ENCODE measurements around the gene REC114. TPM values are rescaled to one million over a fixed set of nuclear protein-coding genes. Genes with fewer than 3 reads are reported as not detected.
"Not testable (repeated sequence)": the region's sequence is repeated elsewhere in the genome, so short reads cannot be mapped to it uniquely, and the experiment has no call there.

Gene REC114
- total RNA-seq, 1 experiment from 2014 or later: not detected

DNA sequence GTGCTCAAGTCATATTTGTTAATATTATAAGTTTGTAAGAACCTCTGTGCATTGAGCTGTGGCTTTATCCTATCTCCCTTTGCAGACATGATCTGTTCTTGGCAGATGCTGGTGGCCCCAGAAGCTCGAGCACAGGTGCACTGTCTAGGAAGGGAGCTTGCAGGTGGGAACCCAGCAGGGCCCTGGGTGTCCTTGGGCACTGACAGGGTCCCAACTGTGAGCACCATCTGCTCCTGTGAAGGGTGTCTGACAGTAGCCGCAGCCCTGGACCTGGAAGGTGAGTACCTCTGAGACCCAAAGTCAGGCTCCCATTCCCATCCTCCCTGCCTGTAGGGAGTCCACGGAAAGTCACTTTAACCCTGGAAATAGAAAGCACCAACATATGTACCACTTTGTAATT, 2.4 kb upstream of the REC114 start:
- no peak overlapping the region for H3K4me3 Mint-ChIP-seq (ENCODE audit: unreplicated experiment)
- no peaks in the 10 kb centered on the region for H3K9me3 Mint-ChIP-seq (ENCODE audit: unreplicated experiment)
- TF ChIP-seq, protein P1, sequence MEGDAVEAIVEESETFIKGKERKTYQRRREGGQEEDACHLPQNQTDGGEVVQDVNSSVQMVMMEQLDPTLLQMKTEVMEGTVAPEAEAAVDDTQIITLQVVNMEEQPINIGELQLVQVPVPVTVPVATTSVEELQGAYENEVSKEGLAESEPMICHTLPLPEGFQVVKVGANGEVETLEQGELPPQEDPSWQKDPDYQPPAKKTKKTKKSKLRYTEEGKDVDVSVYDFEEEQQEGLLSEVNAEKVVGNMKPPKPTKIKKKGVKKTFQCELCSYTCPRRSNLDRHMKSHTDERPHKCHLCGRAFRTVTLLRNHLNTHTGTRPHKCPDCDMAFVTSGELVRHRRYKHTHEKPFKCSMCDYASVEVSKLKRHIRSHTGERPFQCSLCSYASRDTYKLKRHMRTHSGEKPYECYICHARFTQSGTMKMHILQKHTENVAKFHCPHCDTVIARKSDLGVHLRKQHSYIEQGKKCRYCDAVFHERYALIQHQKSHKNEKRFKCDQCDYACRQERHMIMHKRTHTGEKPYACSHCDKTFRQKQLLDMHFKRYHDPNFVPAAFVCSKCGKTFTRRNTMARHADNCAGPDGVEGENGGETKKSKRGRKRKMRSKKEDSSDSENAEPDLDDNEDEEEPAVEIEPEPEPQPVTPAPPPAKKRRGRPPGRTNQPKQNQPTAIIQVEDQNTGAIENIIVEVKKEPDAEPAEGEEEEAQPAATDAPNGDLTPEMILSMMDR (IDR thresholded peaks at IDR 0.05; ENCODE audit: unreplicated experiment): no peak
- H3K27me3 Mint-ChIP-seq (ENCODE audit: insufficient read depth, unreplicated experiment): peaks cover 74% of the 10 kb centered on the region
- H3K36me3 Mint-ChIP-seq (ENCODE audit: insufficient read depth, unreplicated experiment): no peaks in the 10 kb centered on the region
- no TSS peak for BruUV-seq (replicated peaks)
- no peaks in the 10 kb centered on the region for H3K4me1 Mint-ChIP-seq (ENCODE audit: insufficient read depth, unreplicated experiment)
- CTCF ChIA-PET: no interaction called here
- no peak for DNase-seq (ENCODE audit: unreplicated experiment)
- POLR2A ChIA-PET: no interaction called here
- H3K27ac Mint-ChIP-seq (ENCODE audit: low read depth, unreplicated experiment): no peak overlapping the region
- intact Hi-C loops (cut with micrococcal nuclease): no loop called here

DNA sequence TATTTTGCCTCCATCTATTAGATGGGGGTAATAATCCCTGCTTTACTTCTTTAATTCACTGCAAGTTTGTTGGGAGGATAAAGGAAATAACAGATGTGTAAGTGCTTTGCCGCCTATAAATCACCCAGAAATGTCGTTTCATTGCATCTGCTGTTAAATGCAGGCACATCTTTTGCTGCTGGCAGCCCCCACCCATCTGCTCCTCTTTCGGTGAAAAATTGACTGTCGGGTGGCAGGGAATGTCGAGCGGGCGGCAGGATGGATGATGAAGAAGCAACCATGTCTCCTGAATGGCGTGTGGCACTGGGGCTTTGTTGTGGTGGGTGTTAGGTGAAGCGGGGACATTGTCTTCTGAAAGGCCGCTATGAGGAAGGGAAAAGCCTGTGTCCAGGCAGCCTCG, 543 bp upstream of the REC114 start:
- no peaks in the 10 kb centered on the region for H3K4me1 Mint-ChIP-seq (ENCODE audit: insufficient read depth, unreplicated experiment)
- H3K27me3 Mint-ChIP-seq (ENCODE audit: insufficient read depth, unreplicated experiment): peaks cover 74% of the 10 kb centered on the region
- H3K4me3 Mint-ChIP-seq (ENCODE audit: unreplicated experiment): no peak overlapping the region
- intact Hi-C loops (cut with micrococcal nuclease): no loop called here
- no peak overlapping the region for H3K27ac Mint-ChIP-seq (ENCODE audit: low read depth, unreplicated experiment)
- ChIA-PET POLR2A (interaction anchor here (0.6 kb wide), 1 partner anchor 310 kb away, joined by 3 read pairs; no protein-coding TSS in a partner anchor), CTCF (no interaction called here)
- TF ChIP-seq, protein P1 (IDR thresholded peaks at IDR 0.05; ENCODE audit: unreplicated experiment): no peak
- H3K36me3 Mint-ChIP-seq (ENCODE audit: insufficient read depth, unreplicated experiment): no peaks in the 10 kb centered on the region
- BruUV-seq (replicated peaks): no TSS peak
- DNase-seq (ENCODE audit: unreplicated experiment): no peak
- no peaks in the 10 kb centered on the region for H3K9me3 Mint-ChIP-seq (ENCODE audit: unreplicated experiment)

DNA sequence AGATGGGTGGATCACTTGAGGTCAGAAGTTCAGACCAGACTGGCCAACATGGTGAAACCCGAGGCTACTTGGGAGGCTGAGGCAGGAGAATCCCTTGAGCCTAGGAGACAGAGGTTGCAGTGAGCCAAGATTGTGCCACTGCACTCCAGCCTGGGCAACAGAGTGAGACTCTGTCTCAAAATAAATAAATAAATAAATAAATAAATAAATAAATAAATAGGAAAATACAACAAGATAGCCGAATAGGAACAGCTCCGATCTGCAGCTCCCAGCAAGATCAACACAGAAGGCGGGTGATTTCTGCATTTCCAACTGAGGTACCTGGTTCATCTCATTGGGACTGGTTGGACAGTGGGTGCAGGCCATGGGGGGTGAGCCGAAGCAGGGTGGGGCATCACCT, 4.5 kb downstream of the REC114 start:
- BruUV-seq (replicated peaks); H3K27ac Mint-ChIP-seq (ENCODE audit: low read depth, unreplicated experiment); DNase-seq (ENCODE audit: unreplicated experiment); POLR2A ChIA-PET; CTCF ChIA-PET; H3K4me3 Mint-ChIP-seq (ENCODE audit: unreplicated experiment); H3K9me3 Mint-ChIP-seq (ENCODE audit: unreplicated experiment); H3K4me1 Mint-ChIP-seq (ENCODE audit: insufficient read depth, unreplicated experiment); H3K36me3 Mint-ChIP-seq (ENCODE audit: insufficient read depth, unreplicated experiment); intact Hi-C loops (cut with micrococcal nuclease): not testable (repeated sequence)
- H3K27me3 Mint-ChIP-seq (ENCODE audit: insufficient read depth, unreplicated experiment): peaks cover 82% of the 10 kb centered on the region

DNA sequence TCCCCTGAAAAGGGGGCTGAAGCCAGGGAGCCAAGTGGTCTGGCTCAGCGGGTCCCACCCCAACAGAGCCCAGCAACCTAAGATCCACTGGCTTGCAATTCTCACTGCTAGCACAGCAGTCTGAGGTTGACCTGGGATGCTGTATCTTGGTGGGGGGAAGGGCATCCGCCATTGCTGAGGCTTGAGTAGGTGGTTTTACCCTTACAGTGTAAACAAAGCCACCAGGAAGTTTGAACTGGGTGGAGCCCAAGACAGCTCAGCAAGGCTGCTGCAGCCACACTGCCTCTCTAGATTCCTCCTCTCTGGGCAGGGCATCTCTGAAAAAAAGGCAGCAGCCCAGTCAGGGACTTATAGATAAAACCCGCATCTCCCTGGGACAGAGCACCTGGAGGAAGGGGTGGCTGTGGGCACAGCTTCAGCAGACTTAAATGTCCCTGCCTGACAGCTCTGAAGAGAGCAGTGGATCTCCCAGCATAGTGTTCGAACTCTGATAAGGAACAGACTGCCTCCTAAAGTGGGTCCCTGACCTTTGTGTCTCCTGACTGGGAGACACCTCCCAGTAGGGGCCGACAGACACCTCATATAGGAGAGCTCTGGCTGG, 5.3 kb downstream of the REC114 start:
- H3K9me3 Mint-ChIP-seq (ENCODE audit: unreplicated experiment): not testable (repeated sequence)
- H3K27me3 Mint-ChIP-seq (ENCODE audit: insufficient read depth, unreplicated experiment): peaks cover 88% of the 10 kb centered on the region

DNA sequence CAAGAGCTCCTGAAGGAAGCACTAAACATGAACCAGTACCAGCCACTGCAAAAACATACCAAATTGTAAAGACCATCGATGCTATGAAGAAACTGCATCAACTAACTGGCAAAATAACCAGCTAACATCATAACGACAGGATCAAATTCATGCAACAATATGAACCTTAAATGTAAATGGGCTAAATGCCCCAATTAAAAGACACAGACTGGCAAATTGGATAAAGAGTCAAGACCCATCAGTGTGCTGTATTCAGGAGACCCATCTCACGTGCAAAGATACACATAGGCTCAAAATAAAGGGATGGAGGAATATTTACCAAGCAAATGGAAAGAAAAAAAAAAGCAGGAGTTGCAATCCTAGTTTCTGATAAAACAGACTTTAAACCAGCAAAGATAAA, 7.0 kb downstream of the REC114 start:
- H3K27ac Mint-ChIP-seq (ENCODE audit: low read depth, unreplicated experiment); intact Hi-C loops (cut with micrococcal nuclease); H3K4me1 Mint-ChIP-seq (ENCODE audit: insufficient read depth, unreplicated experiment); H3K4me3 Mint-ChIP-seq (ENCODE audit: unreplicated experiment); H3K36me3 Mint-ChIP-seq (ENCODE audit: insufficient read depth, unreplicated experiment); CTCF ChIA-PET; DNase-seq (ENCODE audit: unreplicated experiment); BruUV-seq (replicated peaks); H3K9me3 Mint-ChIP-seq (ENCODE audit: unreplicated experiment): not testable (repeated sequence)
- peaks cover 93% of the 10 kb centered on the region for H3K27me3 Mint-ChIP-seq (ENCODE audit: insufficient read depth, unreplicated experiment)
- POLR2A ChIA-PET: interaction anchor here (0.6 kb wide), 1 partner anchor 14 kb away, joined by 3 read pairs; no protein-coding TSS in a partner anchor

More for the DNA sequence above, 5.3 kb downstream of the REC114 start:
- POLR2A ChIA-PET; H3K4me3 Mint-ChIP-seq (ENCODE audit: unreplicated experiment); H3K36me3 Mint-ChIP-seq (ENCODE audit: insufficient read depth, unreplicated experiment); CTCF ChIA-PET; DNase-seq (ENCODE audit: unreplicated experiment); H3K4me1 Mint-ChIP-seq (ENCODE audit: insufficient read depth, unreplicated experiment); BruUV-seq (replicated peaks); intact Hi-C loops (cut with micrococcal nuclease); H3K27ac Mint-ChIP-seq (ENCODE audit: low read depth, unreplicated experiment): not testable (repeated sequence)
